ENCODE data around the gene MAN1C1.

DNA sequence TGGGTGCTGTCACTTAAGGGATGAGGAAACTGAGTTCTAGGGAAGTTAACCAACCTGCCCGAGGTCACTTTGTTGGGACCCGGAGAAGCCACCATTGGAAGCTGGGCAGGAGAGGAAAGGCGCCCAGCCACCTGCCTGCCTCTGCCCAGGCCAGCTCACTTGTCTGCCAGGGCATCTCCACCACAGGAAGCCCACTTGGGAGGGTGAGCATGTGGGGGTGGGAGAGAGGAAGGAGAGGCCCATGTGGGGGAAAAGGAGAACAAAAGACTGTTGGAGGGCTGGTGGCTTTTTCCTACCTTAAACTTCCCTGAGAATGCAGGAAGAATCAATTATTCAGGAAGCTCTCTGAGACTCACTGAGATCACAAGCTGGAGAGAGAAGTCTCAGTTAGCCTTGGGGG is 139.6 kb downstream of the MAN1C1 start:
- TF ChIP-seq POLR2AphosphoS5 (IDR thresholded peaks at IDR 0.05; ENCODE audit: low read depth, low read length) (no peak), POLR2A (IDR thresholded peaks at IDR 0.05; ENCODE audit: low read depth, low read length) (no peak), TAF1 (IDR thresholded peaks at IDR 0.05; ENCODE audit: low read depth, low read length) (no peak), SPI1 (IDR thresholded peaks at IDR 0.05; ENCODE audit: low read depth, low read length) (no peak), PAX5 (IDR thresholded peaks at IDR 0.05; ENCODE audit: insufficient read depth, low read length, severe bottlenecking) (no peak)

All from GM12891 (cell line).